GM12891 (cell line): ENCODE data around the gene NMBR.

Source experiments
- PAX5 ChIP-seq: IDR thresholded peaks from 2 replicates; pipeline ENCODE4 v1.6.1; 2011; ENCODE audit warnings: low read length, moderate library complexity, mild to moderate bottlenecking; ENCODE audit not compliant: insufficient read depth, severe bottlenecking
- POLR2A ChIP-seq: IDR thresholded peaks from 2 replicates; pipeline ENCODE4 v1.6.1; 2011; ENCODE audit warnings: low read depth, low read length, control low read depth
- POLR2AphosphoS5 ChIP-seq: IDR thresholded peaks from 2 replicates; pipeline ENCODE4 v1.6.1; 2011; ENCODE audit warnings: low read depth, low read length, control low read depth
- POU2F2 ChIP-seq: IDR thresholded peaks from 2 replicates; pipeline ENCODE4 v1.6.1; 2011; ENCODE audit warnings: low read depth, mild to moderate bottlenecking, control low read depth, low read length, moderate library complexity
- SPI1 ChIP-seq: IDR thresholded peaks from 2 replicates; pipeline ENCODE4 v1.6.1; 2011; ENCODE audit warnings: low read depth, low read length, control low read depth
- TAF1 ChIP-seq: IDR thresholded peaks from 2 replicates; pipeline ENCODE4 v1.6.1; 2011; ENCODE audit warnings: low read depth, low read length, control low read depth

- TF ChIP-seq POLR2AphosphoS5 (no peak), TAF1 (no peak), POLR2A (no peak), PAX5 (no peak), SPI1 (no peak), POU2F2 (no peak)
Observed at GRCh38 chr6:142112451-142113061, 34.4 kb downstream of the NMBR start.
